SJSA1 (cell line): ENCODE data around the gene CAVIN4. TPM values are rescaled to one million over a fixed set of nuclear protein-coding genes. Genes with fewer than 3 reads are reported as not detected.

Experiments
- DNase-seq, 2 experiments: peaks; one replicate each; pipeline ENCODE4 v3.0.0-alpha.2; 2015 to 2020; ENCODE audit warnings: low spot score in 2 of 2, low read depth in 1 of 2
- H3K27ac ChIP-seq: fragments of 250-450 bp; sonication (Bioruptor Pico); 2 replicates; pipeline ENCODE4 v1.5.1; 2020; ENCODE audit warnings: mild to moderate bottlenecking, moderate library complexity
- H3K27me3 ChIP-seq: fragments of 250-450 bp; sonication (Bioruptor Pico); replicated peaks from 2 replicates; pipeline ENCODE4 v1.5.1; 2020; ENCODE audit warnings: mild to moderate bottlenecking, moderate library complexity
- H3K36me3 ChIP-seq: fragments of 250-450 bp; sonication (Bioruptor Pico); 2 replicates; pipeline ENCODE4 v1.5.1; 2020; ENCODE audit warnings: mild to moderate bottlenecking
- H3K4me1 ChIP-seq: fragments of 250-450 bp; sonication (Bioruptor Pico); replicated peaks from 2 replicates; pipeline ENCODE4 v1.6.1; 2021; ENCODE audit warnings: mild to moderate bottlenecking
- H3K4me3 ChIP-seq: fragments of 250-450 bp; sonication (Bioruptor Pico); 2 replicates; pipeline ENCODE4 v1.5.1; 2020; ENCODE audit warnings: mild to moderate bottlenecking
- H3K9me3 ChIP-seq: fragments of 250-450 bp; sonication (Bioruptor Pico); replicated peaks from 2 replicates; pipeline ENCODE4 v1.5.1; 2020; ENCODE audit warnings: mild to moderate bottlenecking
- total RNA-seq: library from RNA; depleted of rRNA; stranded (reverse); fragments of >200 nt; shearing (Covaris generic); gene quantifications from 2 replicates; pipeline ENCODE4 v1.2.3, GENCODE V29; 2014

Gene CAVIN4
- total RNA-seq, 1 experiment from 2014 or later: 0.87 TPM

DNA sequence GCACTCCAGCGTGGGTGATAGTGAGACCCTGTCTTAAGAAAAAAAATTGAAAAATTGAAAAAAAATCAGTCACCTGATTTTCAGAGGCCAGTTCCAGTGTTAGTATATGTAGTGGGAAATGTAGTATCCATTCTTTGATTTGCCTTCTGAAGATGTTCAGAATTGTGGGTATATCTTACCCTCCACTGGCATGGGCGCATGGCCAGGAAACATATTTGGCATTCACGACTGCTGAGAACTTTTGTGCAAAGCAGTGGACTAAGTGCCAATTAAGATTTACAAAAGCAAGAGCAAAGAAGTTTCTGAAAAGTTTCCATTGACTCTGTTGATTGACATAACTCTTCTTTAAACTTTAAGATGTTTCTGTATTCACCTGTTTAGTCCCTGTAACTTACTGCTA lies 2.4 kb downstream of the CAVIN4 start:
- H3K27me3 ChIP-seq: no peaks in the 10 kb centered on the region
- no peaks in the 10 kb centered on the region for H3K4me1 ChIP-seq
- H3K36me3 ChIP-seq: no peaks in the 10 kb centered on the region
- H3K9me3 ChIP-seq: no peaks in the 10 kb centered on the region
- no peak for DNase-seq
- H3K27ac ChIP-seq: no peak overlapping the region
- H3K4me3 ChIP-seq: no peak overlapping the region

GRCh38 chr9:100581081-100581480 lies 3.2 kb downstream of the CAVIN4 start:
- H3K27me3 ChIP-seq: no peaks in the 10 kb centered on the region
- no peak overlapping the region for H3K4me3 ChIP-seq
- H3K9me3 ChIP-seq: no peaks in the 10 kb centered on the region
- no peaks in the 10 kb centered on the region for H3K36me3 ChIP-seq
- no peak overlapping the region for H3K27ac ChIP-seq
- no peak for DNase-seq
- no peaks in the 10 kb centered on the region for H3K4me1 ChIP-seq

DNA sequence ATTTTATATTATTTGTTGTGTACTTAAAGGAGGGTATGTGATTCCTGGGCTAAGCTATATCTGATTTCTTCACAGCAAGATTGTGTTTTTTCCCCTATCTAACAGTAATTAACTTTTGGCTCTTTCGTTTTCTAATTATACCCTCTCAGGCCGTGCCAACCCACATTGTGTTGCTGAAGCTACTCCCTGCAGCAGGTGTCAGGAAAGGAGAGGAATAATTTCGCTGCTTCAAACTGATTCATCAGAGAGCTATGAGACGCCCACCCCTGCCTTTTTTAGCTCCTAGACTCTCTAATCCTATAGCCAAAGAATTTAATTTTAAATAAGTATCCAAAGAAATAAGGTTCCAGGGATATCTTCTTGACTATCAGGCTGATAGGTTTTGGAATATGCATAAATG lies 3.8 kb downstream of the CAVIN4 start:
- no peak for DNase-seq
- H3K36me3 ChIP-seq: no peaks in the 10 kb centered on the region
- no peaks in the 10 kb centered on the region for H3K9me3 ChIP-seq
- no peaks in the 10 kb centered on the region for H3K27me3 ChIP-seq
- no peak overlapping the region for H3K4me3 ChIP-seq
- H3K27ac ChIP-seq: no peak overlapping the region
- no peaks in the 10 kb centered on the region for H3K4me1 ChIP-seq

DNA sequence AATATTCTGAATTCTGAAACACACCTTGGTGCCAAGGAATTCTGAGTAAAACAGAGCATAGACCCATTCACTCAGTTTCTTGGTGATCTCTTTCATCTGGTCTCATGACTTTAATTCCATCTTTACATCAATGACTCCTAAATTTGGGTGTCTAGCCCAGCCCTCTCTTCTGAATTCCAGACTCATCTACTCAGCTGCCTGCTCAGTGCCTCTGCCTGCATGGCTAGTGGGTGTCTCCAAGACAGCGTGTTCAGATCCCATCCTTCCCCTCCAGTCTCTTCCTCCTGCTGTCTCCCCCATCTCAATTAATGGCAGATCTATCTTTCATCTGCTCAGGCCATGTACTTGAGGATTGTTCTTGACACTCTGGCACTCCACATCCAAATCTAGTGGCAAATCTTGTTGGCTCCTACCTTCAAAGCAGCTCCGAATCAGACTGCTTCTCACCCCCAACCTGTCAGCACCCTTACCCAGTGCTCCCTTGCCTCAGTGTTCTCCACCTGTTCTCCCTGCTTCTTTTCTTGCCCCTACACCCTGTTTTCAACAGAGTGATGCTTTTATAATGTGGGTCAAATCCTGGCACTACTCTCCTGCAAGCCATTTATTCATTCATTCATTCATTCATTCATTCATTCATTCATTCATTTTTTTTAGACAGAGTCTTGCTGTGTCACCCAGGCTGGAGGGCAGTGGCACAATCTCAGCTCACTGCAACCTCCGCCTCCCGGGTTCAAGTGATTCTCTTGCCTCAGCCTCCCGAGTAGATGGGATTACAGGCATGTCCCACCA lies 5.3 kb downstream of the CAVIN4 start:
- Histone ChIP-seq H3K27ac (no peak overlapping the region), H3K4me1 (peaks cover 10% of the 10 kb centered on the region), H3K9me3 (no peaks in the 10 kb centered on the region), H3K36me3 (no peaks in the 10 kb centered on the region), H3K4me3 (no peak overlapping the region), H3K27me3 (no peaks in the 10 kb centered on the region)
- DNase-seq: no peak

DNA sequence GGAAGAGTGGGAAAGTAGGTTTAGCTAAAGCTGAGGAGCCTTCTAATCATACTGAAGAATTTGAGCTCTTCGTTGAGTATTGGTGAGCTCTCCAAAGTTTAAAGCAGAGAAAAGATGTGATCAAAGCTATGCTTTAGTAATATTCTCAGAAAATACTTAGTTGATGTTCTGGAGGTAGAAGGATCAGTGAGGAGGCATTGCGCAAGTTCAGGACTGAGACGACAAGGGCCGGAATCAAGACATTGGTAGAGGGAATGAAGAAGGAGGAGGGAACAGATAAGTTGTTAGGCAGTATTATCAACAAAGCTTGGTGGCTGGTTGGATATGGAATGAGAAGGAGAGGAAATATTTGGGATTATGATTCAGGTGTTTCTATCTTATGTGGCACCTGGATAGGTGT lies 7.1 kb downstream of the CAVIN4 start:
- H3K4me1 ChIP-seq: peaks cover 20% of the 10 kb centered on the region
- H3K27me3 ChIP-seq: no peaks in the 10 kb centered on the region
- H3K27ac ChIP-seq: no peak overlapping the region
- H3K9me3 ChIP-seq: no peaks in the 10 kb centered on the region
- no peaks in the 10 kb centered on the region for H3K36me3 ChIP-seq
- H3K4me3 ChIP-seq: no peak overlapping the region
- DNase-seq: no peak

DNA sequence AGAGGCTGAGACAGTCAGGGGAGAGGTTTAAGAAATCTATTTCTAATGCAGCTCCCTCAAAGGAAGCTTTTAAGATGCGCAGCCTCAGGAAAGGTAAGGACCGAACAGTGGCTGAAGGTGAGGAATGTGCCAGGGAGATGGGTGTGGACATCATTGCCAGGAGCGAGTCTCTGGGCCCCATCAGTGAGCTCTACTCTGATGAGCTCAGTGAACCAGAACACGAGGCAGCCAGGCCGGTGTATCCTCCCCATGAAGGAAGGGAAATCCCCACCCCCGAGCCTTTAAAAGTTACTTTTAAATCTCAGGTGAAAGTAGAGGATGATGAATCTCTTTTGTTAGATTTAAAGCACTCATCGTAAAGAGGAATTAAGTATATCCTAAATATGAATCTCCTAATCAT lies 8.2 kb downstream of the CAVIN4 start:
- peaks cover 27% of the 10 kb centered on the region for H3K4me1 ChIP-seq

GRCh38 chr9:100587375-100587774 lies 9.5 kb downstream of the CAVIN4 start:
- DNase-seq: peak in 1 of 2 experiments; percentile 7
- peak overlapping the region; percentile 29; the same call in 1 of the 2 replicates for H3K27ac ChIP-seq

More for the DNA sequence above, 8.2 kb downstream of the CAVIN4 start:
- Histone ChIP-seq H3K9me3 (no peaks in the 10 kb centered on the region), H3K27me3 (no peaks in the 10 kb centered on the region), H3K27ac (no peak overlapping the region), H3K36me3 (no peaks in the 10 kb centered on the region), H3K4me3 (no peak overlapping the region)
- no peak for DNase-seq

DNA sequence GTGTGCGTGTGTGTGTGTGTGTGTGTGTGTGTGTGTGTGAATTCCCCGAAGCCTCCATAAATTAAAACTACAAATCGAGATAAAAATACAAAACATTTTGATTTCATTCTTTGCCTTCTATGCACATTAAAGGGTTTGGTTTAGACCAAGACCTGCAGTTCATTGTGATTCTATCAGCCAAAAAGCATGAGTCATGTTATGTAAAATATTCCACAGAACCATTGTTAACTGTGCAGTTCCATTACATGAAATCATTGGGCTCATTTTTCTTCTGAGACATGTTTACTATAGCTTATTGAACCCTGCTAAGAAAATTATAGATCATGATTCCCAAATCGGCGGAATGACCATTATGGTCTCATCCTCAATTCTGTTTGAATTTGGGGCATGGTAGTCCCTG lies 11.7 kb downstream of the CAVIN4 start:
- Histone ChIP-seq H3K27ac (no peak overlapping the region), H3K36me3 (no peaks in the 10 kb centered on the region), H3K4me3 (no peak overlapping the region), H3K9me3 (no peaks in the 10 kb centered on the region), H3K4me1 (peaks cover 27% of the 10 kb centered on the region), H3K27me3 (no peaks in the 10 kb centered on the region)
- DNase-seq: peak in 1 of 2 experiments; percentile 6

More at GRCh38 chr9:100587375-100587774, 9.5 kb downstream of the CAVIN4 start:
- H3K4me3 ChIP-seq: no peak overlapping the region
- H3K27me3 ChIP-seq: no peaks in the 10 kb centered on the region
- H3K9me3 ChIP-seq: no peaks in the 10 kb centered on the region
- H3K4me1 ChIP-seq: peaks cover 27% of the 10 kb centered on the region
- no peaks in the 10 kb centered on the region for H3K36me3 ChIP-seq

- peak in 1 of 2 experiments; percentile 4 for DNase-seq
- Histone ChIP-seq H3K4me3 (no peak overlapping the region), H3K27me3 (no peaks in the 10 kb centered on the region), H3K9me3 (no peaks in the 10 kb centered on the region), H3K4me1 (peaks cover 27% of the 10 kb centered on the region), H3K27ac (no peak overlapping the region), H3K36me3 (no peaks in the 10 kb centered on the region)
These were observed 12.6 kb downstream of the CAVIN4 start for GRCh38 chr9:100590481-100590880.

DNA sequence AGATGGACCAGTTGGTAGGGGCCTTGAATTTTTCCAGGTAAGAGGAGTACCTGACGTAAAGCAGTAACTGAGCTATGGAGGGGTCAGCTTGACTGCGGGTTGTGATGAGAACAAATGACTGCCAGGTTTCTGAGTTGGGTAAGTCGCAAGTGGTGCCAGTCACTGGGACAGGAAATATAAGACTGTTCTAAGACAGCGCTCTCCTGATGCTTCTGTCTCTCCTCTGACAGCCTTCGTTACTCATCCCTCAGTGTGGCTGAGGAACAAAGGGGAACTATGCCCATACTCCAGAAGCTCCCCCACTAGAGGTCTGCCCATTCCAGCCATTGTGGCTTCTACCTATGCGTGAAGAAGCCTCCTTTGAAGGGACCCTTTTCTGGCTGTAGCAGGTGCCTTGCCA lies 13.3 kb downstream of the CAVIN4 start:
- H3K36me3 ChIP-seq: no peaks in the 10 kb centered on the region
- no peak overlapping the region for H3K27ac ChIP-seq
- no peak overlapping the region for H3K4me3 ChIP-seq
- DNase-seq: no peak
- no peaks in the 10 kb centered on the region for H3K9me3 ChIP-seq
- H3K4me1 ChIP-seq: peaks cover 27% of the 10 kb centered on the region
- no peaks in the 10 kb centered on the region for H3K27me3 ChIP-seq

DNA sequence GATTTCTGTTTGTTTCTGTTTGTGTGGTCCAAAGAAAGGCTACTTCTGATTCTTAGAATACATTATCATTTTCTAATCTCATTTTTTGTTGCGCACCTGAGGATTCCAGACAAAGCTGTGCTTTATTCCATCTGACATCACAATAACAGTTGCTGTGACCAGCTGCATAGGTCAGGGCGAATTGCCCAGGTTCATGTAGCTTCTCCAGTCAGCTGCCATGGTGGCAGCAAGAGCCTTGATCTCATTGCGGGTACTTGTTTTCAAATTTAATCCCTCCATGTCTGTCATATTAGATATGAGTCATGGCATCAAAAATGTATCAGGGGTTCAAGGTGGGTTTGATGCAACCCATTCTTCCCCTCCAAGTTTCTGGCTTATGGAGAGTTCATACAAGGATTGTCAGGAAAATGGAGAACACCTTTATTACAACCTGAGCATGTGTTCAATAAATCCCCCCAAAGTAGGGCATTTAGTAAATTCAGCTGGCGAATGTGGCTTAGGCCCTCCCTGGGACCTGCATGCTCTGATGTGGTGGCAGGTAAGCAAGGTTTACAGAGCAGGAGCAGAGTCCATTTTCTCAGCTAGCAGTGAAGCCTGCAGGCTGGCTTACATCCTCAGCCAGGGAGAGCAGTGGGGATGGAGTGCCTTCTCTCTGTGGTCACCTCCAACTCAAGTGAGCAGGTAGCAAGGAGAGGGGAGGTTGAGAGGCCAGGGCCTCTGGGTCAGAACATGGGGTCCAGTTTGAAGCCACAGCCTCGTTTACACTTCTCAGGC lies 13.9 kb downstream of the CAVIN4 start:
- no peaks in the 10 kb centered on the region for H3K27me3 ChIP-seq
- no peaks in the 10 kb centered on the region for H3K9me3 ChIP-seq
- peaks cover 27% of the 10 kb centered on the region for H3K4me1 ChIP-seq
- H3K27ac ChIP-seq: no peak overlapping the region
- DNase-seq: no peak
- H3K36me3 ChIP-seq: no peaks in the 10 kb centered on the region
- no peak overlapping the region for H3K4me3 ChIP-seq

- no peak overlapping the region for H3K4me3 ChIP-seq
- H3K36me3 ChIP-seq: no peaks in the 10 kb centered on the region
- peaks cover 7% of the 10 kb centered on the region for H3K4me1 ChIP-seq
- no peaks in the 10 kb centered on the region for H3K9me3 ChIP-seq
- no peaks in the 10 kb centered on the region for H3K27me3 ChIP-seq
- H3K27ac ChIP-seq: no peak overlapping the region
- DNase-seq: peak in 1 of 2 experiments; percentile 39
These were observed 17.7 kb downstream of the CAVIN4 start for GRCh38 chr9:100595391-100596199.

DNA sequence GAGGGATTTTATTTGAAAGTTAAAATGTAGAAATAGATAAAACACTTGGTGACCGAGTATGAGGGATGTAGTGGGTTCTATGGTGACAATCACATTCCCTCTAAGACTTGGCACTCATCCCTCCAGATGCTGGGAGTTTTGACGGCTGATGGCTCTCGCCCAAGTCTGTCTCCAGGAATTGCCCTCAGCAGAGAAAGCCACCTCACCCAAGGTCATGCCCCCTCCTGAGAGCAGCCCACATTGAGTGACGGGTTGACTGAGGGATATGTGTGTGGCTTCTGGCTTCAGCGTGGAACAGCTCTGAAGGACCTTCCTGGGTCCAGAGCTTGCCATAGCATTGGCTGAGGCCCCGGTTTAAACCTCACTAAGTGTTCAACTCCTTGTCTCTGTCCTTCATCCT lies 19.4 kb downstream of the CAVIN4 start:
- peaks cover 5% of the 10 kb centered on the region for H3K4me1 ChIP-seq
- H3K4me3 ChIP-seq: no peak overlapping the region
- no peak for DNase-seq
- no peak overlapping the region for H3K27ac ChIP-seq
- no peaks in the 10 kb centered on the region for H3K36me3 ChIP-seq
- no peaks in the 10 kb centered on the region for H3K27me3 ChIP-seq
- H3K9me3 ChIP-seq: no peaks in the 10 kb centered on the region
